Measurements from ENCODE around the gene SMYD3.
"Not testable (repeated sequence)": the region's sequence is repeated elsewhere in the genome, so short reads cannot be mapped to it uniquely, and the experiment has no call there.

SMYD3 gene

DNA sequence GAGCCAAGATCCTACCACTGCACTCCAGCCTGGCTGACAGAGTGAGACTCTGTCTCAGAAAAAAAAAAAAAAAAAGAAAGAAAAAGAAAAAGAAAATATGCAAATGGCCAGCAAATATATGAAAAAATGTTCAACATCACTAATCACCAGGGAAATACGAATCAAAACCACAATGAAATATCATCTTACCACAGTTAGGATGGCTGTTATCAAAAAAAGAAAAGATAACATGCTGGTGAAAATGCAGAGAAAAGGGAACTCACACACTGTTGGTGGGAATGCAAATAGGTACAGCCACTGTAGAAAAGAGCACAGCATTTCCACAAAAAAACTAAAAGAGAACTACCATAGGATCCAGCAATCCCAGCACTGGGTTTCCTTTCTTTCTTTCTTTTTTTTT lies 477.5 kb downstream of the SMYD3 start:
- no peaks in the 10 kb centered on the region for H3K27me3 ChIP-seq (ENCODE audit: insufficient read depth, poor library complexity, severe bottlenecking)
- H3K27ac ChIP-seq (replicated peaks): no peak overlapping the region
- TF ChIP-seq CTCF (IDR thresholded peaks at IDR 0.05; ENCODE audit: insufficient read depth, low read length) (no peak), SPI1 (IDR thresholded peaks at IDR 0.05; ENCODE audit: borderline replicate concordance, low read depth) (no peak), POLR2AphosphoS5 (IDR thresholded peaks at IDR 0.05; ENCODE audit: low read depth) (no peak), GABPA (IDR thresholded peaks at IDR 0.05; ENCODE audit: low read depth) (no peak), REST (IDR thresholded peaks at IDR 0.05; ENCODE audit: insufficient replicate concordance, low read depth) (no peak)
- no peak overlapping the region for H3K4me3 ChIP-seq (replicated peaks; ENCODE audit: insufficient read depth, low read length)
- DNase-seq (ENCODE audit: low read depth in 1 of 2, low spot score in 1 of 2): no peak

DNA sequence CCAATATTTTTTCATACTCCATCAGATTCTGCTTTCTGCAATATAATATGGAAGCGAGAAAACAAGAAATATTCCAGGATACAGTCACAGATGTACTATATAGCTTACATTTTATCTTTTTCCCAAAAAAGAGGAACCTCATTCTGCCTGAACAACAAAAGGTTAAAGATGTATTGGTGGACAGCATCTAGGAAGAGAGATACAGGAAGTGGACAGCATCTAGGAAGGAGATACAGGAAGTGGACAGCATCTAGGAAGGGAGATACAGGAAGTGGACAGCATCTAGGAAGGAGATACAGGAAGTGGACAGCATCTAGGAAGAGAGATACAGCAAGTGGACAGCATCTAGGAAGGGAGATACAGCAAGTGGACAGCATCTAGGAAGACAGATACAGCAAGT lies 483.0 kb downstream of the SMYD3 start:
- not testable (repeated sequence) for H3K27ac ChIP-seq (replicated peaks); DNase-seq (ENCODE audit: low read depth in 1 of 2, low spot score in 1 of 2); H3K4me3 ChIP-seq (replicated peaks; ENCODE audit: insufficient read depth, low read length); H3K27me3 ChIP-seq (ENCODE audit: insufficient read depth, poor library complexity, severe bottlenecking)
- TF ChIP-seq SPI1 (IDR thresholded peaks at IDR 0.05; ENCODE audit: borderline replicate concordance, low read depth): peak; percentile 43; the same call in 1 of the 2 replicates

GRCh38 chr1:246020211-246020954 lies 486.7 kb downstream of the SMYD3 start:
- Histone ChIP-seq H3K27ac (replicated peaks) (peak overlapping the region; percentile 18; the same call in 1 of the 2 replicates), H3K27me3 (ENCODE audit: insufficient read depth, poor library complexity, severe bottlenecking) (no peaks in the 10 kb centered on the region), H3K4me3 (replicated peaks; ENCODE audit: insufficient read depth, low read length) (no peak overlapping the region)
- TF ChIP-seq GABPA (IDR thresholded peaks at IDR 0.05; ENCODE audit: low read depth): no peak
- TF ChIP-seq POLR2AphosphoS5 (IDR thresholded peaks at IDR 0.05; ENCODE audit: low read depth): no peak
- no peak for TF ChIP-seq SPI1 (IDR thresholded peaks at IDR 0.05; ENCODE audit: borderline replicate concordance, low read depth)
- TF ChIP-seq REST (IDR thresholded peaks at IDR 0.05; ENCODE audit: insufficient replicate concordance, low read depth): no peak
- no peak for TF ChIP-seq CTCF (IDR thresholded peaks at IDR 0.05; ENCODE audit: insufficient read depth, low read length)
- peak; percentile 3 to 52 for DNase-seq (ENCODE audit: low read depth in 1 of 2, low spot score in 1 of 2)

DNA sequence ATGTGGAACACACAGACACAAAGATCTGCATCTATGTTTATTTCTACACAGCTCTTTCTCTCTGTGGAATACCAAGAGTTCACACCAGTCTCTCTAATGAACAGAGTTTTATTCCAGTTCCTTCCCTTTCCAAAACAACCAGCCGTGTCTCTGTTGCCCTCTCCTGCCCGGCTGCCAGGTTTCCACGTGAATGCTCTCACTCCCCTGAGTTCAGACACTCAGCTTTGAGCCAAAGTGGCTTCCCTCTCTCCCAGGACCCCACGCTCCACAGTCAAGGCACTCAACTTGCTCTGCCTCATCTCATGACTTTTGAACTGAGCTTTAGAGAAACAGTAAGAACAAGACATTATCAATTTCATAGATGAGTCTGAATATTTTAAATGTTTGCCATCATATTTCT lies 488.9 kb downstream of the SMYD3 start:
- TF ChIP-seq REST (IDR thresholded peaks at IDR 0.05; ENCODE audit: insufficient replicate concordance, low read depth): no peak
- no peak for TF ChIP-seq CTCF (IDR thresholded peaks at IDR 0.05; ENCODE audit: insufficient read depth, low read length)
- TF ChIP-seq POLR2AphosphoS5 (IDR thresholded peaks at IDR 0.05; ENCODE audit: low read depth): no peak
- TF ChIP-seq SPI1 (IDR thresholded peaks at IDR 0.05; ENCODE audit: borderline replicate concordance, low read depth): no peak
- no peak for TF ChIP-seq GABPA (IDR thresholded peaks at IDR 0.05; ENCODE audit: low read depth)
- Histone ChIP-seq H3K4me3 (replicated peaks; ENCODE audit: insufficient read depth, low read length) (no peak overlapping the region), H3K27me3 (ENCODE audit: insufficient read depth, poor library complexity, severe bottlenecking) (no peaks in the 10 kb centered on the region), H3K27ac (replicated peaks) (no peak overlapping the region)
- no peak for DNase-seq (ENCODE audit: low read depth in 1 of 2, low spot score in 1 of 2)
